Measurements from ENCODE around the gene ADAMTS4. TPM values are rescaled to one million over a fixed set of nuclear protein-coding genes. Genes with fewer than 3 reads are reported as not detected.

Gene ADAMTS4
- total RNA-seq, 1 donor from 2014 or later: 109 TPM

DNA sequence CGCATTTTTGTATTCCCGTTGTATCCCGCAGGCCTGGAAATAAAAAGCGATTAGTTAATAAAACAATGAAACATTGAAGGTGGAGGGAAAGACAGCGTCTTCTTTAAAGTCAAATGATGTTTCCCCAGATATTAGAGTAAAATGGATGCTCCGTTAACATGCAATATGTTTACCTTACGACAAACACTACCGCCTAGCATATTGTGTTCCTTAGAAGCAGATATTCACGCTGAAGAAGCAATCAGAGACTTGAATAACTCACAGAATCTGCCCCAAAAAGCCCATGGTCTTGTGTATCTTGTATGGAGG lies 21.0 kb downstream of the ADAMTS4 start:
- H3K27ac ChIP-seq: peak overlapping the region; percentile 87 to 96
- H3K9me3 ChIP-seq: no peaks in the 10 kb centered on the region
- H3K27me3 ChIP-seq: no peaks in the 10 kb centered on the region
- peak overlapping the region; percentile 79 to 93 for H3K4me3 ChIP-seq
- intact Hi-C loops (cut with DNase I): loop anchor here (1.0 kb wide), 4 partner anchors 12 to 25 kb away; partner anchors contain the start of genes NDUFS2, PPOX, UFC1 and USP21
- peaks cover 0 to 15% of the 10 kb centered on the region in 2 donors for H3K4me1 ChIP-seq
- TF ChIP-seq, protein P1, sequence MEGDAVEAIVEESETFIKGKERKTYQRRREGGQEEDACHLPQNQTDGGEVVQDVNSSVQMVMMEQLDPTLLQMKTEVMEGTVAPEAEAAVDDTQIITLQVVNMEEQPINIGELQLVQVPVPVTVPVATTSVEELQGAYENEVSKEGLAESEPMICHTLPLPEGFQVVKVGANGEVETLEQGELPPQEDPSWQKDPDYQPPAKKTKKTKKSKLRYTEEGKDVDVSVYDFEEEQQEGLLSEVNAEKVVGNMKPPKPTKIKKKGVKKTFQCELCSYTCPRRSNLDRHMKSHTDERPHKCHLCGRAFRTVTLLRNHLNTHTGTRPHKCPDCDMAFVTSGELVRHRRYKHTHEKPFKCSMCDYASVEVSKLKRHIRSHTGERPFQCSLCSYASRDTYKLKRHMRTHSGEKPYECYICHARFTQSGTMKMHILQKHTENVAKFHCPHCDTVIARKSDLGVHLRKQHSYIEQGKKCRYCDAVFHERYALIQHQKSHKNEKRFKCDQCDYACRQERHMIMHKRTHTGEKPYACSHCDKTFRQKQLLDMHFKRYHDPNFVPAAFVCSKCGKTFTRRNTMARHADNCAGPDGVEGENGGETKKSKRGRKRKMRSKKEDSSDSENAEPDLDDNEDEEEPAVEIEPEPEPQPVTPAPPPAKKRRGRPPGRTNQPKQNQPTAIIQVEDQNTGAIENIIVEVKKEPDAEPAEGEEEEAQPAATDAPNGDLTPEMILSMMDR (IDR thresholded peaks at IDR 0.05): no peak
- H3K36me3 ChIP-seq: peaks cover 15 to 25% of the 10 kb centered on the region in 2 donors
- DNase-seq (ENCODE audit: low spot score in 2 of 2): no peak

DNA sequence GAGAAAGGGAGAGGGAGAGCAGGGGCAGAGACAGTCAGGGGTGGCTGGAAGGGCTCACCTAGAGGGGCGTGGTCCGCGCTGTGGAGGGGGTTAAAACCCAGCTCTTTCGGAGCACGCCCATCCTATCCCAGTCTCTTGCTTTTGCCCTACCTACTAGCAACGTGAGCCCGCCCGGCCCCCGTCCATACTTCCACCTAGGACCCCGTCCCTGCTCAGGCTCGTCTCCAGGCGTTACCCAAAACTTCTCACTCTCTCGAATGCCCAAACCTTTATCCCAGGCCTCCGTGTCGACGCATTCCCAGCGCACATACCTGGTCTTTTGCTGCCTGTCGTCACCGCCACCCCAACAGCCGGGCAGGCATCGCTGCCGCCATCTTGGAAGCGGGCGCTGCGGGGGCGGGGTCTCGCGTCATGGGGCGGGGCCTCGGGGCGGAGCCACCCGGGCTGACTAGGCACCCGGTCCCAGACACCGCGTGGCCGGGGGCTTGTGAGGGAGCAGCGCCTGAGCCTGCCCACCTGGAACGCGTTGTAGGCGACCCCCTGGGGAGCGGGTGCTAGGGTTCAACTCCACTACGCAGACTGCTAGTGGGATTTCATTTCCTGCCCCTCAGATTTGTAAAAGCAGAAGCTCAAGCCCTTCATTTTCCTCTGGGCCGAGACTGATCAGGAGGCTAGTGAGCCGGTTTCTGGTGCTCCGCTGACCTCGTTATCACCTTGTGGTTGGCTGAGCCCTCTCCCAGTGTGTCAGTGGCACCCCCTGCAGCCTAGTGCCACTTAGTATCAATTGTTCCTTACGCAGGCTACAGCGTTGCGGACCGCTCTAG lies 21.5 kb downstream of the ADAMTS4 start, which contains the start of gene B4GALT3:
TSS of gene B4GALT3 (minus strand) at position 396 of the 824 bp plus-strand sequence. CDS start 1,447 bp downstream, outside the sequence.
- TF ChIP-seq, protein P1 (IDR thresholded peaks at IDR 0.05): no peak
- intact Hi-C loops (cut with DNase I): loop anchor here (1.0 kb wide), 4 partner anchors 11 to 25 kb away; partner anchors contain the start of genes NDUFS2, PPOX, UFC1 and USP21
- peaks cover 19 to 29% of the 10 kb centered on the region in 2 donors for H3K36me3 ChIP-seq
- H3K4me3 ChIP-seq: peak within 1 kb of the TSS; percentile 79 to 93
- peak in 1 of 2 donors; percentile 94 for DNase-seq (ENCODE audit: low spot score in 2 of 2)
- peak within 1 kb of the TSS; percentile 87 to 96 for H3K27ac ChIP-seq
- H3K9me3 ChIP-seq: no peaks in the 10 kb centered on the region
- H3K27me3 ChIP-seq: no peaks in the 10 kb centered on the region
- H3K4me1 ChIP-seq: peaks cover 0 to 19% of the 10 kb centered on the region in 2 donors

DNA sequence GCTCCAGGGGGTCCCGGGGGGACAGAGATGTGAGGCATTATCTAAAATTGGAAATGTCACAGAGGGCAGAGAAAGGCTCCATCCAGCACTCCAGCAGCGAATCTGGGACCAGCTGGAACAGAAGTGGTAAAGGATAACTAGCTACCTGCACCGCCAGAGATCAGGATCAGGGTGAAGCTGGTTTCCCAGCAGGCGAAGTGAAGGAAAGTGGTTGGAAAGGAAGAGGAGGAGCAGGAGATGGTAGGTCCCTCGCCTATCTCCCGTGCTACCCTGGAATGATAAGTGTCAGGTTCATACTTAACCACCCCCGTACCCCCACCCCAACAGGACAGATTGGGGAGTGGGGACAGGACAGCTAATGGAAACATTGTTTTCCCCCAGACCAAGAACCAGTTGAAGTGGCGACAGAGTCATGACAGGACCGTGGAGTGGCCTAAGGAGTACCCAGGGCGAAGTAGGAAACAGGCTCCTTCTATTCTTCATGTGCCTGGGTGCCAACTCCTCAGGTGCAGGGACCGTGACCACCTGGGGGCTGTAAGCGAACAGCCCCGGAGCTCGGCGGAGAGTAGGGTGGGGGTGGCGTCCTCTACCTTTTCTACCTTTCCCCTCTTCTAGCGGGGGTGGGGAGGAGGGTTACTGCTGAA lies 22.3 kb downstream of the ADAMTS4 start:
- Histone ChIP-seq H3K36me3 (peaks cover 26 to 37% of the 10 kb centered on the region in 2 donors), H3K9me3 (no peaks in the 10 kb centered on the region), H3K27me3 (no peaks in the 10 kb centered on the region), H3K4me1 (peaks cover 0 to 19% of the 10 kb centered on the region in 2 donors), H3K27ac (peak overlapping the region; percentile 87 to 96), H3K4me3 (peak overlapping the region; percentile 79 to 93)
- no peak for DNase-seq (ENCODE audit: low spot score in 2 of 2)
- intact Hi-C loops (cut with DNase I): loop anchor here (1.0 kb wide), 4 partner anchors 10 to 26 kb away; partner anchors contain the start of genes NDUFS2, PPOX, UFC1 and USP21
- TF ChIP-seq, protein P1 (IDR thresholded peaks at IDR 0.05): no peak

DNA sequence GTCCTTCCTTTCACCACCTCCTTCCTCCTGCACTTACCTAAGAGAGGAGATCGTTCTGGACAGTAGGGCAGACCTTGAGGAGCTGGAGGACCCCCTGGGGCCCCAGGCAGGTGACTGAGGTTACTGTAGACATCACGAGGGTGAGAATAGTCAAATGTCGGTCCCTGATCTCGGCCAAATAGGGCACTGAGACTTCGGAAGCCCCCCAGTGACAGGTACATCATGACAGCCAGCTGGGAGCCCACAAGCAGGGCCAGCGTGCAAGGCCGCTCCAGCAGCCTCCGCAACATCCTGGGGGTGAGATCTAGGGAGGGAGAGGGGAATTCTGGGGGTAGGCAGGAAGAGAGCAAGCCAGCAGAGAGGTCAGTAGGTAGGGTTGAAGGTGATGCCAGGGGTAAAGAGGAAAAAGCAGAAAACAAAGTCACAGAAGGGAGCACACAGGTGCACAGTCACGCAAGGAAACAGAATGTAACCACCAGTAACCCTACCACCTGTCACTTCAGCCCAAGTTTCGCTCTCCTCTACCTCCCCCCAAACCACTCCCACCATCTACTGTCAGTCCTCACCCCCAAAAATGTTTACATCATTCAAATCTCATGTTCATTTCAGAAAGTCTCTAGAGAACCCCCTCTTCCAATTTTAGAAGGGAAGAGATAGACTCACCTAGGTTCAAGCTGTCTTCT lies 22.9 kb downstream of the ADAMTS4 start:
- Histone ChIP-seq H3K4me1 (peaks cover 0 to 19% of the 10 kb centered on the region in 2 donors), H3K9me3 (no peaks in the 10 kb centered on the region), H3K27ac (peak overlapping the region; percentile 87 to 96), H3K36me3 (peaks cover 33 to 43% of the 10 kb centered on the region in 2 donors), H3K4me3 (peak overlapping the region in 1 of 2 donors; percentile 93), H3K27me3 (no peaks in the 10 kb centered on the region)
- TF ChIP-seq, protein P1 (IDR thresholded peaks at IDR 0.05): no peak
- no peak for DNase-seq (ENCODE audit: low spot score in 2 of 2)
- intact Hi-C loops (cut with DNase I): no loop called here

DNA sequence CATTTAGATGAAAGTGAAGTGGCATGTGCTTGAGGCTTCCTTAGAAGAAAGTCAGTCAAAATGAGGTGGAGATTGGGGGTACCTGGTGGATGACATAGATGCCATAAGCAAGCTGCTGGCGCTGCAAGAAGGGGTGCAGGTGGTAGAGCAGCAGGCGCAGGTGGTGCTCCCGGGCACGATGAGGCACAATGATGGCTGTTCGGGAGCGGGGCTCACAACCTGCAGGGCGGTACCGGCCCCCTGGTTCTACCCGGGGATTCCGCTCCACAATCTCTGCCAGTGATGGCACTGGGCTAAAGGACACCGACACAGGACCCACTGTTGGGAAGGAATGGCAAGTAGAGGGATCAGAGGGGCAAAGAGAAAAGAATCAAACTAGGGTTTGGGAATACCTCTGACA lies 23.9 kb downstream of the ADAMTS4 start:
- DNase-seq (ENCODE audit: low spot score in 2 of 2): no peak
- TF ChIP-seq, protein P1 (IDR thresholded peaks at IDR 0.05): no peak
- H3K4me3 ChIP-seq: no peak overlapping the region
- no peaks in the 10 kb centered on the region for H3K9me3 ChIP-seq
- H3K36me3 ChIP-seq: peaks cover 41 to 52% of the 10 kb centered on the region in 2 donors
- intact Hi-C loops (cut with DNase I): no loop called here
- H3K27ac ChIP-seq: no peak overlapping the region
- H3K27me3 ChIP-seq: no peaks in the 10 kb centered on the region
- peaks cover 0 to 19% of the 10 kb centered on the region in 2 donors for H3K4me1 ChIP-seq

Measured in ascending aorta (tissue), 2 donors.